WTC11 (cell line): ENCODE data around the gene DACH2.

Source experiments
- CTCF ChIP-seq: fragments of 200-600 bp; IDR thresholded peaks from 2 replicates; pipeline ENCODE4 v1.8.0; 2022; ENCODE audit warnings: antibody characterized with exemption
- HMGXB4 ChIP-seq: sonication (generic); formaldehyde crosslinking; IDR thresholded peaks from 2 replicates; pipeline ENCODE4 v1.8.1; 2023; ENCODE audit warnings: mild to moderate bottlenecking, moderate library complexity, missing genetic modification reagents
- MLX ChIP-seq: sonication (generic); formaldehyde crosslinking; IDR thresholded peaks from 2 replicates; pipeline ENCODE4 v1.8.1; 2023; ENCODE audit warnings: mild to moderate bottlenecking, missing genetic modification reagents, moderate library complexity
- MXD4 ChIP-seq: fragments of 250-450 bp; sonication (Bioruptor Pico); IDR thresholded peaks from 2 replicates; pipeline ENCODE4 v1.8.0; 2021; ENCODE audit warnings: mild to moderate bottlenecking, moderate library complexity, borderline replicate concordance
- NFYB ChIP-seq: sonication (generic); formaldehyde crosslinking; conservative IDR thresholded peaks from 2 replicates; pipeline ENCODE4 v1.8.0; 2022; ENCODE audit warnings: low read depth, missing genetic modification reagents
- RELA ChIP-seq: sonication (generic); formaldehyde crosslinking; IDR thresholded peaks from 2 replicates; pipeline ENCODE4 v1.8.1; 2022; ENCODE audit warnings: missing genetic modification reagents, mild to moderate bottlenecking, borderline replicate concordance
- SMAD3 ChIP-seq: sonication (generic); formaldehyde crosslinking; IDR thresholded peaks from 2 replicates; pipeline ENCODE4 v1.8.0; 2022; ENCODE audit warnings: missing genetic modification reagents, mild to moderate bottlenecking, borderline replicate concordance
- SOX15 ChIP-seq: fragments of 250-450 bp; sonication (Bioruptor Pico); IDR thresholded peaks from 2 replicates; pipeline ENCODE4 v1.9.0; 2021; ENCODE audit warnings: mild to moderate bottlenecking
- TCF7 ChIP-seq: sonication (generic); formaldehyde crosslinking; IDR thresholded peaks from 2 replicates; pipeline ENCODE4 v1.8.0; 2022; ENCODE audit warnings: mild to moderate bottlenecking, low read depth, missing genetic modification reagents, moderate library complexity
- USF2 ChIP-seq: sonication (generic); formaldehyde crosslinking; IDR thresholded peaks from 2 replicates; pipeline ENCODE4 v1.8.1; 2023; ENCODE audit warnings: mild to moderate bottlenecking, missing genetic modification reagents, moderate library complexity
- ZNF219 ChIP-seq: sonication (generic); formaldehyde crosslinking; IDR thresholded peaks from 2 replicates; pipeline ENCODE4 v1.8.0; 2023; ENCODE audit warnings: missing genetic modification reagents, mild to moderate bottlenecking, borderline replicate concordance
- ZNF281 ChIP-seq: sonication (generic); formaldehyde crosslinking; IDR thresholded peaks from 2 replicates; pipeline ENCODE4 v1.8.0; 2023; ENCODE audit warnings: mild to moderate bottlenecking, missing genetic modification reagents
- ZNF512 ChIP-seq: sonication (generic); formaldehyde crosslinking; IDR thresholded peaks from 2 replicates; pipeline ENCODE4 v1.8.1; 2022; ENCODE audit warnings: missing genetic modification reagents, borderline replicate concordance

- no peak for TF ChIP-seq USF2
- TF ChIP-seq CTCF = no peak
- no peak for TF ChIP-seq HMGXB4 (CRISPR knock-in tag)
- TF ChIP-seq MXD4 (CRISPR knock-in tag) = no peak
- TF ChIP-seq TCF7 (CRISPR knock-in tag) = no peak
- TF ChIP-seq MLX = no peak
- TF ChIP-seq ZNF219 (CRISPR knock-in tag) = no peak
- TF ChIP-seq RELA (CRISPR knock-in tag) = no peak
- no peak for TF ChIP-seq NFYB (CRISPR knock-in tag)
- no peak for TF ChIP-seq SOX15 (CRISPR knock-in tag)
- TF ChIP-seq ZNF281 (CRISPR knock-in tag) = no peak
- TF ChIP-seq ZNF512 (CRISPR knock-in tag) = no peak
- no peak for TF ChIP-seq SMAD3 (CRISPR knock-in tag)
Measured at GRCh38 chrX:86171366-86171765, 23.1 kb downstream of the DACH2 start.
